Smooth muscle cell (in vitro differentiated cells): ENCODE measurements around the gene JAKMIP3. TPM values are rescaled to one million over a fixed set of nuclear protein-coding genes. Genes with fewer than 3 reads are reported as not detected.
A peak's percentile ranks its signal among the peaks of the same experiment; 100 is the strongest.

Source experiments
- DNase-seq: peaks from one replicate; lab custom pipeline; 2025; ENCODE audit not compliant: unreplicated experiment; lab: John Stamatoyannopoulos, UW
- H2AFZ ChIP-seq: fragments of 200-600 bp; sonication (generic); 2 replicates; pipeline ENCODE4 v1.6.0; 2016; ENCODE audit warnings: antibody characterized with exemption, low read depth, mild to moderate bottlenecking
- H3F3A ChIP-seq: fragments of 200-600 bp; sonication (generic); 2 replicates; pipeline ENCODE4 v1.6.0; 2017; ENCODE audit warnings: antibody characterized with exemption, low read depth
- H3K27ac ChIP-seq: fragments of 200-600 bp; sonication (generic); 2 replicates; pipeline ENCODE4 v1.5.1; 2016; ENCODE audit warnings: low read depth, mild to moderate bottlenecking
- H3K27me3 ChIP-seq: fragments of 200-600 bp; sonication (generic); 2 replicates; pipeline ENCODE4 v1.6.1; 2016; ENCODE audit warnings: low read depth, mild to moderate bottlenecking
- H3K36me3 ChIP-seq: fragments of 200-600 bp; sonication (generic); 2 replicates; pipeline ENCODE4 v1.5.1; 2016; ENCODE audit warnings: low read depth
- H3K4me1 ChIP-seq: fragments of 200-600 bp; sonication (generic); 2 replicates; pipeline ENCODE4 v1.5.1; 2016; ENCODE audit warnings: low read depth
- H3K4me2 ChIP-seq: fragments of 200-600 bp; sonication (generic); 2 replicates; pipeline ENCODE4 v1.6.0; 2016; ENCODE audit warnings: mild to moderate bottlenecking
- H3K4me3 ChIP-seq: fragments of 200-600 bp; sonication (generic); 2 replicates; pipeline ENCODE4 v1.5.1; 2016; ENCODE audit warnings: mild to moderate bottlenecking
- H3K79me2 ChIP-seq: fragments of 200-600 bp; sonication (generic); 2 replicates; pipeline ENCODE4 v1.6.0; 2016; ENCODE audit warnings: low read depth, mild to moderate bottlenecking
- H3K9ac ChIP-seq: fragments of 200-600 bp; sonication (generic); 2 replicates; pipeline ENCODE4 v1.6.0; 2016; ENCODE audit warnings: low read depth
- H3K9me3 ChIP-seq: fragments of 200-600 bp; sonication (generic); replicated peaks from 2 replicates; pipeline ENCODE4 v1.5.1; 2016; ENCODE audit warnings: low read depth
- H4K20me1 ChIP-seq: fragments of 200-600 bp; sonication (generic); 2 replicates; pipeline ENCODE4 v1.6.0; 2016; ENCODE audit warnings: low read depth
- WGBS: methylation state at CpG from one replicate; pipeline ENCODE4 v1.1.7; 2016; ENCODE audit warnings: low lambda C conversion rate; 5-methylcytosine and 5-hydroxymethylcytosine counted together
- polyA plus RNA-seq: library from polyadenylated mRNA; unstranded; fragments of >200 nt; fragmentation: Nextera tagmentation; extraction: Ambion mirVana; gene quantifications from 2 replicates; pipeline ENCODE4 v1.2.1, GENCODE V29; 2016
- total RNA-seq: library from RNA; depleted of rRNA; stranded (reverse); fragments of >200 nt; gene quantifications from 2 replicates; pipeline ENCODE4 v1.2.3, GENCODE V29; 2014
- TF ChIP-seq, protein P1 (sequence below): fragments of 200-600 bp; sonication (generic); IDR thresholded peaks from 2 replicates; pipeline ENCODE4 v1.5.1; 2017; ENCODE audit warnings: borderline replicate concordance, mild to moderate bottlenecking, antibody characterized with exemption; ENCODE audit not compliant: insufficient read depth, poor library complexity, severe bottlenecking

Gene JAKMIP3
- total and polyA plus RNA-seq, 2 experiments from 2014 or later, result 0.09 TPM; not detected in 1

DNA sequence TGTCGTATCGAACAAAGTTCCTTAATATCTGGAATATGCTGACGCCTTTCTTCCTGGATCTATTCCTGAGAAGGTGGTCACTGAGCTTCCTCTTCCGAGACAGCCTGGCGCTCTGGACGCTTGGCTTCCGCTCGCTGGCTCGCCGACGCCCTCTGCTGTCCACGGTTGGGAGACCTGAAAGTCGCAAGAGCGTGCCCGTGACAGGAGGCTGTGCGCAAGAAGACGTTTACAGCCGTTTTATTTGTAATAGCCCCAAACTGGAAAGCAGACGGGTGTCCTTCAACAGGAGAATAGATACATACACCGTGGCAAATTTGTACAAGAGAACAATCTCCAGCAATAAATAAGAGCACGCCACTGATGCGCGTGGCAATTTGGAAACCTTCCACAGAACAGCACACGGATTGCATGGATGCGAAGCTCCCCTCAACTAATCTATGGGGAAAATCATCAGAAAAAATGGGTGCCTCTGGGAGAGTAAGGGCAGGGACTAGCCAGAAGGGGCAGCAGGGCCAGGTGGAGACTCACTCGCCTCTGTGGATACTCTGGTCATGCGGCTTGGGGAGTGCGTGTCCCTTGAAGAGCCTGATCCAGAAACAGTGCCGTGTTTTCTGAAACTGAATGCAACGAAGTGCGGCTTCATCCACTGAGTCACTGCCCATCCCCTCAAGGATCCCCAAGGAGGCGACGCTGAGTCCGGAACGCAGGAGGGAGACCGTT lies 42.5 kb upstream of the JAKMIP3 start:
- Histone ChIP-seq H3K9ac (no peak overlapping the region), H4K20me1 (no peaks in the 10 kb centered on the region), H3K4me1 (no peaks in the 10 kb centered on the region), H2AFZ (no peak overlapping the region), H3K36me3 (no peaks in the 10 kb centered on the region), H3F3A (no peaks in the 10 kb centered on the region), H3K27ac (no peak overlapping the region), H3K9me3 (no peaks in the 10 kb centered on the region), H3K4me3 (no peak overlapping the region), H3K27me3 (peaks cover 22% of the 10 kb centered on the region), H3K79me2 (no peaks in the 10 kb centered on the region), H3K4me2 (peak overlapping the region; percentile 53)
- WGBS, result 32% methylated on average over 36 of the region's 36 CpGs
- TF ChIP-seq, protein P1, sequence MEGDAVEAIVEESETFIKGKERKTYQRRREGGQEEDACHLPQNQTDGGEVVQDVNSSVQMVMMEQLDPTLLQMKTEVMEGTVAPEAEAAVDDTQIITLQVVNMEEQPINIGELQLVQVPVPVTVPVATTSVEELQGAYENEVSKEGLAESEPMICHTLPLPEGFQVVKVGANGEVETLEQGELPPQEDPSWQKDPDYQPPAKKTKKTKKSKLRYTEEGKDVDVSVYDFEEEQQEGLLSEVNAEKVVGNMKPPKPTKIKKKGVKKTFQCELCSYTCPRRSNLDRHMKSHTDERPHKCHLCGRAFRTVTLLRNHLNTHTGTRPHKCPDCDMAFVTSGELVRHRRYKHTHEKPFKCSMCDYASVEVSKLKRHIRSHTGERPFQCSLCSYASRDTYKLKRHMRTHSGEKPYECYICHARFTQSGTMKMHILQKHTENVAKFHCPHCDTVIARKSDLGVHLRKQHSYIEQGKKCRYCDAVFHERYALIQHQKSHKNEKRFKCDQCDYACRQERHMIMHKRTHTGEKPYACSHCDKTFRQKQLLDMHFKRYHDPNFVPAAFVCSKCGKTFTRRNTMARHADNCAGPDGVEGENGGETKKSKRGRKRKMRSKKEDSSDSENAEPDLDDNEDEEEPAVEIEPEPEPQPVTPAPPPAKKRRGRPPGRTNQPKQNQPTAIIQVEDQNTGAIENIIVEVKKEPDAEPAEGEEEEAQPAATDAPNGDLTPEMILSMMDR, result peak; percentile 87
- DNase-seq, result peak; percentile 53

DNA sequence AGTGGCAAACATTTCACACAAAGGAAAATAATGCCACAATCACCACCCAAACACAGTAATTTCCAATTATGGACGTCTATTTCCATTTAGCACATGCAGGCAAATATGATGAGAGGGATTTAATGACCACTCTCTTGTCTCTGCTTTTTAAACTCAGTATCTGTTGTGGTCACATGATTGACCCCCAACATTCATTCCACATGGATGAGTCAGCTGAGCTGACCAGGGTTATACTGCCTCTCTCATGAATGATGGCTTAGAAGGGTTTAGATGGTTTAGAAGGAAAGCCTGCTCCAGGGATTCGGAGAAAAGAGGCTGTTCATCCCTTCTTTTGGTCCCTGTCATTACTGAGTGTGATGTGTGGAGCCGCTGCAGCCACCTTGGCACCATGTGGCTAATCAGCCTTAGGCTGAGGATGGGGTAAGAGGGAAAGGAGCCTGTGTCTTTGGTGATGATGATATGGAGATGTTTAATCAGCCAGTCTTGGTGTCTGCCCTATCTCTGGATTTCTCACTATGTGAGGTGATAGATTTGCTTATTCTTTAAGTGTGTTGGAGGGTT lies 38.2 kb upstream of the JAKMIP3 start:
- DNase-seq, result no peak
- H3K36me3 ChIP-seq, result no peaks in the 10 kb centered on the region
- H3F3A ChIP-seq, result no peaks in the 10 kb centered on the region

DNA sequence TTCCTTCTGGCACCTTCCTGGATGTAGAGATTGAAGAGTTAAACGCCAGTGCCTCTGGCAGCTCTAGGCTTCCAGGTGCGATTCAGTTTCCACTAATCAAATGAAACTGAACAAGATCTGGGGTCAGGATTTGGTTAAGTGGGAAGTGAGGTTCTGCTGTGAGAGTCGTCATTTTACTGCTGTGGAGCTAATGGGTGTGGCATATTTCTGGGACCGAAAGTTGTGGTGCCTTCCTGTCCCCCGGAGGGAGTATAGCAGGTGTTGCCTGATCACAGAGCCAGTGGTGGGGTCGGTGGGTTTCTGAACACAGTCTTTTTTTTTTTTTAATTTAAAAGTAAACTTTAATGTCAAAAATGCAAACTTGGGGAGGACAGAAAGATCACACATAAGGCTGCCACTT lies 37.0 kb upstream of the JAKMIP3 start:
- no peak overlapping the region for H3K4me2 ChIP-seq
- no peaks in the 10 kb centered on the region for H3F3A ChIP-seq
- H3K79me2 ChIP-seq, result no peaks in the 10 kb centered on the region
- H3K4me1 ChIP-seq, result no peaks in the 10 kb centered on the region
- WGBS, result 88% methylated on average over 6 of the region's 6 CpGs
- H2AFZ ChIP-seq, result no peak overlapping the region
- TF ChIP-seq, protein P1, result no peak
- no peaks in the 10 kb centered on the region for H3K36me3 ChIP-seq
- peaks cover 47% of the 10 kb centered on the region for H3K27me3 ChIP-seq
- no peak overlapping the region for H3K4me3 ChIP-seq
- H3K9ac ChIP-seq, result no peak overlapping the region
- no peak for DNase-seq
- no peak overlapping the region for H3K27ac ChIP-seq
- no peaks in the 10 kb centered on the region for H4K20me1 ChIP-seq
- no peaks in the 10 kb centered on the region for H3K9me3 ChIP-seq

More for the DNA sequence above, 38.2 kb upstream of the JAKMIP3 start:
- TF ChIP-seq, protein P1, result no peak
- 50% methylated on average over 3 of the region's 3 CpGs for WGBS
- Histone ChIP-seq H3K4me2 (no peak overlapping the region), H3K9me3 (no peaks in the 10 kb centered on the region), H3K4me1 (no peaks in the 10 kb centered on the region), H3K9ac (no peak overlapping the region), H3K27ac (no peak overlapping the region), H3K79me2 (no peaks in the 10 kb centered on the region), H3K4me3 (no peak overlapping the region), H3K27me3 (peaks cover 41% of the 10 kb centered on the region), H4K20me1 (no peaks in the 10 kb centered on the region), H2AFZ (no peak overlapping the region)

DNA sequence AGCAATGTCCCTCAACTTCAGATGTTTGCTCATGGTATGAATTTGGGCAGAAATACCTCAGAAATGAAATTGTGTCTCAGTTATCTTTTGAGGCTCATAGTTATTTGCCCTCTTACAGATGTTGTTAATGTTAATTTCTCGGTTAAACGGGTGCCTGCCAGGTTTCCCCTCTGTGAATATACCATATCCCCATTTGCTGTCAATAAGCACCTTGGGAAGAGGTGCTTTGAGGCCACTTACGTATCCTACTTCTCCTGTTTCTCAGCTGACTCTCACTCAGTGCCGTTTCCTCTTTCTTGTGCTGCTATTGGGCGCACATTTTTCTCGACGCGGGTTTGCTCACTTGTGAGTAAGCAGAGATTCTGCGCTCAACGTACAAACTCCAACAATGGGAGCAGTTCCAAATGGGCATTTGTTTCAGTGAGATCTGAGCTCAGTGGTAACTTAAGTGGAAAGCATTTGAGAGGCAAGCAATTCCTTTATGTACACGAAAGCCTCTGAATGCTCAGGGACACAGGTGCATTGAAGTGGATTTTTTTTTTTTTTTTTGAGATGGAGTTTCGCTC lies 34.8 kb upstream of the JAKMIP3 start:
- 85% methylated on average over 12 of the region's 12 CpGs for WGBS
- Histone ChIP-seq H3K27ac (no peak overlapping the region), H3K9me3 (no peaks in the 10 kb centered on the region), H3K4me3 (no peak overlapping the region), H3K36me3 (no peaks in the 10 kb centered on the region), H3K79me2 (no peaks in the 10 kb centered on the region), H2AFZ (no peak overlapping the region), H3K27me3 (peaks cover 53% of the 10 kb centered on the region), H3K4me2 (no peak overlapping the region), H3K4me1 (no peaks in the 10 kb centered on the region), H4K20me1 (no peaks in the 10 kb centered on the region), H3K9ac (no peak overlapping the region), H3F3A (no peaks in the 10 kb centered on the region)
- no peak for DNase-seq
- TF ChIP-seq, protein P1, result no peak
